ENCODE data around the gene GNAT1.

DNA sequence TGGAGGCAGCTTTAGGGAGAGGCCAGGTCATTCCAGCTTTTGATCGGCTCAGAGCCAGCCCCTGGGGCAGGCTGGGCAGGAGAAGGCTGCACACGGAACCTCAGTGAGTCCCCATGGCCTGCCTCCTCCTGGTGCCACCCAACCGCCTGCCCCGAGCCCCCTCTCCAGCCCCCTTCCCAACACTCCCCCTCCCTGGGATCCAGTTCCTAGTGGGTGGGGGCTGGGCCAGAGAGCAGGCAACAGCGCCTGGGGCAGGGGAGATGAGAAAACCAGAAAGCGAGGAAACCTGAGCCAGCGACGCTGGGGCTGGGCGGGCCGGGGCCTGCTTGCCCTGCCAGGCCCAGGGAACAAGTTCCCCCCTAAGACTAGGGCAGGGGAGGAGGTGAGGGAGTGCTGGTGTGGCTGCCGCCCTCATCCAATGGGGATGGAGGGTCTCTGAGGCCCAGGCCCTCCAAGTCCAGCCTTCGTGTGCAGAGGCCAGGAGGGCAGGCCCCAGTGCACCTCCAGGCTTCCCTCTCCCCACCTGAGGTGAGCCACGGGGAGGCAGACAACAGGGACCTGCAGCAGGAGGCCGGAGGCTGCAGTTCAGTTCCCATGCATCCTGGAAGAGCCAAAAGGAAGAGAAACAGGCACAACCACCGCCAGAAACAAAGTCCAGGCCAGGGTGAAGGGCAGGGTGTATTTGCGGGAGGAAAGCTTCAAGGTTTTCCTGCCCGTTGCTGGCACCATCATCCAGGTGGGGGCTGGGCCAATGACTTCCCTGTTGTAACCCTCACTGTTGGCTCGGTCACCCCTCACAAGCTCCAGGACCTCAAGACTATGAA is 40.3 kb upstream of the GNAT1 start:
- TF ChIP-seq EZH2 (IDR thresholded peaks at IDR 0.05; ENCODE audit: low read depth): no peak
- TF ChIP-seq, protein P1, sequence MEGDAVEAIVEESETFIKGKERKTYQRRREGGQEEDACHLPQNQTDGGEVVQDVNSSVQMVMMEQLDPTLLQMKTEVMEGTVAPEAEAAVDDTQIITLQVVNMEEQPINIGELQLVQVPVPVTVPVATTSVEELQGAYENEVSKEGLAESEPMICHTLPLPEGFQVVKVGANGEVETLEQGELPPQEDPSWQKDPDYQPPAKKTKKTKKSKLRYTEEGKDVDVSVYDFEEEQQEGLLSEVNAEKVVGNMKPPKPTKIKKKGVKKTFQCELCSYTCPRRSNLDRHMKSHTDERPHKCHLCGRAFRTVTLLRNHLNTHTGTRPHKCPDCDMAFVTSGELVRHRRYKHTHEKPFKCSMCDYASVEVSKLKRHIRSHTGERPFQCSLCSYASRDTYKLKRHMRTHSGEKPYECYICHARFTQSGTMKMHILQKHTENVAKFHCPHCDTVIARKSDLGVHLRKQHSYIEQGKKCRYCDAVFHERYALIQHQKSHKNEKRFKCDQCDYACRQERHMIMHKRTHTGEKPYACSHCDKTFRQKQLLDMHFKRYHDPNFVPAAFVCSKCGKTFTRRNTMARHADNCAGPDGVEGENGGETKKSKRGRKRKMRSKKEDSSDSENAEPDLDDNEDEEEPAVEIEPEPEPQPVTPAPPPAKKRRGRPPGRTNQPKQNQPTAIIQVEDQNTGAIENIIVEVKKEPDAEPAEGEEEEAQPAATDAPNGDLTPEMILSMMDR (conservative IDR thresholded peaks at IDR 0.05): no peak
